Right lobe of liver (tissue), 4 donors: Measurements from ENCODE around the gene TLX3.

ENCODE experiments used
- CTCF ChIP-seq, 4 donors: fragments of 200-600 bp in 3 of 4; fragments of 450-650 bp in 1 of 4; IDR thresholded peaks; one replicate each; pipeline versions ENCODE4 v1.5.1 to v1.8.0; 2016 to 2022; ENCODE audit warnings: antibody characterized with exemption in 4 of 4, mild to moderate bottlenecking in 2 of 4
- POLR2A ChIP-seq: fragments of 450-650 bp; IDR thresholded peaks from one replicate; pipeline ENCODE4 v1.6.1; 2017; ENCODE audit warnings: antibody characterized with exemption, mild to moderate bottlenecking
- donor health status: DM: no; HTN: no; CAD: no.
- donor health status: DM: no; HTN: no; CAD: no.
- donor health status: DM: no; HTN: yes; CAD: no.

- TF ChIP-seq CTCF (IDR thresholded peaks at IDR 0.05) = no peak
- no peak for TF ChIP-seq POLR2A
Observed at GRCh38 chr5:171283753-171284152, 25.3 kb upstream of the TLX3 start.
